ENCODE measurements around the gene CEP43. TPM values are rescaled to one million over a fixed set of nuclear protein-coding genes. Genes with fewer than 3 reads are reported as not detected.

Gene CEP43
- polyA plus RNA-seq, 12 donors = 10.7 to 27.6 (median 17.3) TPM; not detected in 1

DNA sequence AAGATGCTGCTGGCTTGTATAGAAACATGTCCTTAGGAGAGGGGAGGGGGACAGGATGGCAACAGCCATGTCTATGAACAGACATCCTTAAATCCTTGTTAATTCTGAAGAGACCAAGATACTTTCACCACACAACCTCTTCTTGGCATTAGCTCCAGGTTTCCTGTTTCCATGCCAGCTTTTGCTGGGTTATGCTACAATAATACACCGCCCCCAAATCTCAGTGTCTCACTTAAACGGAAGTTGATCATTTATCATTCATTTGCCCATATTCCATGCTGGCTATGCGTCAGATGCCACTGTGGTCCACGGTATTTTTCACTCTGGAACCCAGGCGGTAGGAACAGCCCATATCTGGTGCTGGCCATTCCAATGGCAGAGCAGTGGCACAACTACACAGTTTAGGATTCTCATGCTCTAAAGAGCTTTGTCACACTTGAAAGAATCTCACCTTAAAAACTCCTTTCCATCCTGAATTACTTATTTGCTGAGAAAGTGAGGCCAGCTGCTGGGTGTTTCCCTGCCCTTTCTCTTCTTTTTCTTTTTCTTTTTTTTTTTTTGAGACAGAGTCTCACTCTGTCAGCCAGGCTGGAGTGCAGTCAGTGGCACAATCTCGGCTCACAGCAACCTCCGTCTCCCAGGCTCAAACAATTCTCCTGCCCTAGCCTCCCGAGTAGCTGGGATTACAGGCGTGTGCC, 39.1 kb upstream of the CEP43 start:
- DNase-seq = no peak

DNA sequence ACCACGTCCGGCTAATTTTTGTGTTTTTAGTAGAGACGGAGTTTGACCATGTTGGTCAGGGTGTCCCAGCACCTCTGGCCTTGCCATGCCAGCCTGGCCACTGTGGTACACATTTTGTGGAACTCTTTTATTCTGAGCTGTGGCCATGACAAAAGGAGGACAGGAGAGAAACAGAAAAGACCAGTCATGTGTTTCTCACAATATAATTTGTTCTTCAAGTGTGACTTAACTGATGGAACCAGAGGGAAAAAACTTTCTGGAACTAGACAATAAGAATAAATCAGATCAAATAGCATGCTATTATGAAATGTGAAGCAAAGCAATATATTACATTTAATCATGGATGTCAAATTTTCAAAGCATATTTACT, 38.6 kb upstream of the CEP43 start:
- no peak for DNase-seq

- DNase-seq = no peak
These were observed 32.9 kb upstream of the CEP43 start for GRCh38 chr6:166966268-166966667.

GRCh38 chr6:166969390-166970002, 29.7 kb upstream of the CEP43 start:
- no peak for DNase-seq

- no peak for DNase-seq
These were observed 29.1 kb upstream of the CEP43 start for GRCh38 chr6:166970091-166970490.

DNA sequence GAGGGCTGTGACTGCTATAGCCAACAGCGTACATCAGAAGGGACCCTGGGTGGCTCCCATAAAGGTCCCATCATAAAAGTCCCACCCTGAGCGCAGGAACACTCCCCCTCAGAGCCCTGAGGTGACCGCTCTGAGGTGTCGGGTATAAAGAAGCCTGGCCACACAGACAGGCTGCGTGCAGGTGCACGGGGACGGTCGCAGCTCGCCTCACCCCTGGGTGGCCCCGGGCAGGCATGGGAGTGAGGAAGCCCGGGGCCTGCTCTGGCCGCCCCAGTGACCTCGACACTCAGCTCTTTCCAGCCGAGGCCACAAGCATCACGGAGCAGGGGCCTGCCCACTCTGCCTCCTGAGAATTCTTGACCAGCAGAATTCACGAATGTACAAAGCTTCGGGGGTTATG, 28.4 kb upstream of the CEP43 start:
- DNase-seq = no peak

DNA sequence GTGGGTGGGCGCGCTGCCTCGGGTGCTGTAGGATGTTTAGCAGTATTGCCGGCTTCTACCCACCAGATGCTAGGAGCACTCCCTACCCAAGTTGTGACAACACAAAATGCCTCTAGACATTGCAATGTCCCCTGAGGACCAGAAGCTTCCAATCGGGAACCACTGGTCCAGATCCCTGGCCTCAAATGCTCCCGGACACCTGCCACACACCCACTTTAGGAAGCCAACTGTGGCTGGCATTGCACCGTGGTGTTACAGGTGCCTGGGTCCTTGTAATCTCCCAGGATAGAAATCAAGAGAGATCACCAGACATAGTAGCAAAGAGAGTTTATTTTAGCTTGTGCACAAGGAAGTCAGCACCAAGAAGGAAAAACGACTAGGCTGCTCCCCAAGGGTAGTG, 27.9 kb upstream of the CEP43 start:
- DNase-seq = no peak

- no peak for DNase-seq
These were observed 27.1 kb upstream of the CEP43 start for GRCh38 chr6:166972101-166972500.

DNA sequence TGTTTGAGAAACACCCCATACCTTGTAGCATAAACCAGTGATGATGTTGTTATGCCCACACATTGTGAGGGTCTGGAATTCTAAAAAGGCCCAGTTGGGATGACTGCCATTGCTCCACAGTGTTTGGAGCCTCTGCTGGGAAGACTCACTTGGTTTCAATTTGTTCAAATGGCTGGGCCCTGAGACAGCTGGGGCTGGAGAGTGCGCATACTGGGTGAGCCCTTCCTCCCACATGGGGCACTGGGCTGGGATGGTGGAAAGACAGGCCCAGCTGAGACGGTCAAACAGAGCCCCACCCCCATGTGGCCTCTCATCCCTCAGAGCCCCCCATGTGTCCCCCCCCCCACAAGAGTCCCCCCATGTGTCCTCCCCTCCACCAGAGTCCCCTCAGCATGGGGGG, 22.6 kb upstream of the CEP43 start:
- DNase-seq = no peak

- no peak for DNase-seq
These were observed 21.3 kb upstream of the CEP43 start for GRCh38 chr6:166977621-166978525.

GRCh38 chr6:166980738-166981137, 18.5 kb upstream of the CEP43 start:
- DNase-seq = no peak

DNA sequence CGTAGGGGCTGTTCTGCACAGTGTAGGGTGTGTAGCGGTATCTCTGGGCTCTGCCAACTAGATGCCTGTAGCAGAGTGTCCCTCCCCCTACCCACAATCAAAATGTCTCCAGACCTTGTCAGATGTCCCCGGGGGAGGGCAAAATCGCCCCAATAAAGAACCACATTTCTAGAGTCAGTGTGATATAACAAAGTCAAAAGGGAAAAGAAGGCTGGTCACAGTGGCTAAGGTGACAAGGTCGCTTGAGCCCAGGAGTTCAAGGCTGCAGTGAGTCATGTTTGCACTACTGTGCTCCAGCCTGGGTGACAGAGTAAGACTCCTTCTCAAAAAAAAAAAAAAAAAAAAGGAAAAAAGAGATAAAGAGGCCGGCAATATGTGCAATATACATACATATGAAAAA, 11.7 kb upstream of the CEP43 start:
- no peak for DNase-seq

- DNase-seq = no peak
These were observed 11.3 kb upstream of the CEP43 start for GRCh38 chr6:166987930-166988329.

GRCh38 chr6:166988674-166989201, 10.5 kb upstream of the CEP43 start:
- no peak for DNase-seq

DNA sequence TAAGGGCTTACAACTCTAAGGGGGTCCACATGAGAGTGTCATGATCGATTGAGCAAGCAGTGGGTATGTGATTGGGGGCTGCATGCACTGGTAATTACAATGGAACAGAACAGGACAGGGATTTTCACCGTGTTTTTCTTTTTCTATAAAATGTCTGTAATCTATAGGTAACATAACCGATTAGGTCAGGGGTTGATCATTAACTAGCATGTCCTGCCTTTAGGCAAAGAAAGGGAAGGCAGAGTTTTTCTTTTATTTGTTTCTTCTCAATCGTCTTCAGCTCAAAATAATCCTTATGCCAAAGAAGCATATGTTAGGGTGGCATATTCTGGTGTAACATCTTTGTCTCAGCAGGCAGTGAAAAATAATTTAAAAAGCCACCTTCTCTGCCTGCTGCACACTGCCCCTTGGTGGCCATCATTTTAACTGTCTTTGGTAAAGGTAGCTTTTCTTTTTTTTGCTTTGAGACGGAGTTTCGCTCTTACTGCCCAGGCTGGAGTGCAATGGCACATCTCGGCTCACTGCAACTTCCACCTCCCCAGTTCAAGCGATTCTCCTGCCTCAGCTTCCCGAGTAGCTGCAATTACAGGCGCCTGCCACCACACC, 9.7 kb upstream of the CEP43 start:
- peak; percentile 31 for DNase-seq

DNA sequence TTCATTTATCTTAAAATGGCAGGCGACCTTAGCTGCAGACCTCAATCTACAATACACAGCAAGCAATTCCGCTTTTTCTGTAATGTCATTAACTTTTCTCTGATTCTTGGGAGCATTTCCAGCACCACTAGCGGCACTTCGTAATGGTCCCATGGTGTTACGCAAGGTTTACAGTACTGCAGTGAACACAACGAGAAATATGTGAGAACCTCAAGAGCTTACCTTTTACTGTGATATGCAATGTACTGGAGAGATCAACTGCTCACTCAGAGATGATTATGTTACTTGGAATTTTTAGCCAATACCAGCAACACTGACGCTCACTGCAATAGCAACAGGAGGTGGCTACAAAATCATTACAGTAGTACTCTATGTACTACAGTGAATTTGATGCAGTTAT, 2.8 kb upstream of the CEP43 start:
- no peak for DNase-seq

DNA sequence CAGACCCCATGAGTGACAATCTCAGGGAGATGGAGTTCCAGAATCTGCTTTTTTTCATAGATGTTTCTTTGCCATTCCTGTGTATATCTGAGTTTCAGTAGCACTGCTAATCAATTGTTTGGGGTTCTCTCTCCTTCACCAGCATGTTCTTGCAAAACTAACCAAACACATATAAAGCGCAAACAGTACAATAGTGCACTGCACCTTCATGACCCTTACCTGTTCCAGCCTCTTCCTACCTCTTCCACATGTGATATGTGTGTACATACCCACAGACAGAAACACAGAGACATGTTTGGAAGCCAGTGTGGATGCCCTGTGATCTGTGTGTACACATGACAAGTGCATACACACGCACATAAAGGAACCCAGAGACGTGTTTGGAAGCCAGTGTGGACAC, 1.8 kb upstream of the CEP43 start:
- no peak for DNase-seq

DNA sequence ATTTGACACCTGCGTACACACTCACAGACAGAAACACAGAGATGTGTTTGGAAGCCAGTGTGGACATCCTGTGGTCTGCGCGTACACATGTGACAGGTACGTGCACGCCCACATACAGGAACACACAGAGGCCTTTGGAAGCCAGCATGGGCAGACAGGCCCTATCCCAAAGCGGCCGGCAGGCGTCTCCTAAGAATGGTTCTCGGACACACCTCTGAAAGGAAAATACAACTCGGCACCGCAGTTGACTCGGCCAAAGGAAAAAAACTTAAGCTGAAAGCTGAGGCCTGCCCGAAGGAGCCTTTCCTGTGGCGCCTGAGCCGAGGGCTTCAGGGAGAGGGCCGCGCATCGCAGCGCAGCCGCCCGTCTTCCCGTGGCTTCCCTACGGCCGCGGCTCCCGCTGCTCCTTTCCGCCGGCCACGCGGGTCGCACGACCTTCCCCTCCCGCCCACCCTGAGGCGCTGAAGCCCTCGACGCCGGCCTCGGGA, 1.4 kb upstream of the CEP43 start:
- DNase-seq = peak; percentile 41

DNA sequence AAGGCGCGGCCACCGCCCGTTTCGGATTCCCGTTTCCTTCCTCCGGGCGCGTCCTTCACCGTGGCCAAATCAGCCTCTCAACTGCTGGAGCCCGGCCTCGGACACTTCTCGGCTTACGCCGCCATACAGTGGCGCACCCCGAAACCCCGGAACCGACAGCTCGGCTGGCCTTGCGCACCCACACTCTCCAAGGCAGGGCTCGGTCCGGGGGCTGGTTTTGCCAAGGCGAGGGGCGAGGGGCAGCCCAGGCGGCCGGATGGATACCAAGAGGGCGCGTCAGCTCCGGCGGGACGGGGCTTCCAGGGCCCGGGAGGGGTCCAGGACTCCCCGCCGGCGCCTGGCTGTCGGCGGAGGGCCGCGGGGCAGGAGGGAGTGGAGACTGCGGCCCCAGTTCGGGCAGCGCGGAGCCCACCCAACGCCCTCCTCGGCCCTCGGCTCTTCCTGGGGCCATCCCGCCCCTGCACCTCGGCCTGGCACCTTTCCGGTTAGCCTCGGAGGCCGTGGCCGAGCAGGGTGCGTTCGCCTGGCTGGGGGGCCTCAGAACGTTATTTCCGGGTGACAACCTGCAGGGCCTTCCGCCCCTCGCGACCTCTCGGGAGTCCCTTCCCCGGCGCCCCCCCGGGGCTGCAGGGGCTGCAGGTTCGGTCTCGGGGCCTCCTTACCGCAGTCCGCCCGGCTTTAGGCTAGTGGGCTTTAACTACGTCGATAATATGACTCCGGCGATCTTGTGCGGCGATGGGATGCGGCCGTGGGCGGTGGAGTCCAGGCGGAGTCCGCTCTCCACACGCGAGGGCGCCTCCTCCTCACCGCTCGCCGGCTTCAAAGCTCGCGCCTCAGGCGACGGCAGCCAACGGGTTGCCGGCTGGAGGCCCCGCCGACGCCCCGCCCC, 697 bp upstream of the CEP43 start:
- DNase-seq = peak; percentile 17

DNA sequence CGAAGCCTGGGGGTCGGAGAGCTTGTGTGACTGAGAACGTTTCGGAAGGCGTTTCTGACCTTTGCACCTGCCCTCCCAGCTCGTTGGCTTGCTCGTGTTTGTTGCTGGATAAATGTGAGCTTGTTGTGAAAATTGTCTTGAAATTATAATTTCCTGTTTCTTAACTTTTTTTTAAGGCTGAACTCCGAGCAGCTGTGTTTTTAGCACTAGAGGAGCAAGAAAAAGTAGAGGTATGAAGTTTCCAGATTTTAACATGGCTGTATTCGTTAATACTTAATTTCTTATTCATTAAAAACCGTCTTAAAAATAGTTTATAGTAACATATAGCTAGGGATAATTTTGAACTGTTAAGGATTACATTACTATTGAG, 672 bp downstream of the CEP43 start:
- DNase-seq = no peak

DNA sequence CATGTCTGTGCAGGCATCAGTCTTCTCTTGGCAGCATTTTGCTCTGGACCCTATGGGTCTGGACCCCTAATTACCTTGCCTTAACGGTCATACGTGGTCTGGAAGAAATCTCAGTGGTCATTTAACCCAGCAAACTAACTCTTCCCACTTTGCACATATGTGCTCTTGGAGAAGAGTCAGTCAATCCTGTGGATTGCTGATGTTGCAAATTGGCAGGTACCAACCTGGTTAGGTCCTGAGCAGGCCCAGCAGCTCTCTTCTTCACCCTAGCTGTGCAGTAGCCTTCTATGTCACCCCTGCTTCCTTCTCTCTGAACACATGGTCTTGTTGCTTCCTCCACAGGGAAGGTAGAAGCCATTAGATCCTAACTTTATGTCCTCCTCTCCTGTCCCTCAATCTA, 1.6 kb downstream of the CEP43 start:
- no peak for DNase-seq
